ENCODE measurements around the gene TMEM218.

DNA sequence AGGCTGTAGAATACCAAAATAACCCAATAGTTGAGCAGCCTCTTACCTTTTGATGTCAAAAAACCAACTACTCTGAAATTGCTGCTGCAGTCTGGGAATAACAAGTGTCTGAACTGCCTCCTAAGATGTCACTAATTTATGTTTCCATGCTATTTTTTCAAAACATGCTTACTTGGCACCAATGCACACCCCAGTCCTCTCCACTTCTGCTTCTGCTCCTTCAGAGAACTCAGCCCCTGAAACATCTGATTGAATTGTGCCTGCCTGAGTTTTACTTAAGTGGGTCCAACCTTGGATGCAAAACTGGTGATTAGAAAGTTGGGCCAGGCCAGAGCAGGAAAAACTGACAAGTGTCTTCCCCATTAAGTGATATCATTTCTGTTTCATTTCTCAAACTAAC, 24.6 kb upstream of the TMEM218 start:
- TF ChIP-seq YY1 (IDR thresholded peaks at IDR 0.05; ENCODE audit: insufficient read depth, insufficient read length) (no peak), ZNF274 (IDR thresholded peaks at IDR 0.05; ENCODE audit: low read depth, low read length) (no peak)

Measured in NT2/D1 (cell line).